ENCODE results near the gene DAB2. TPM values are rescaled to one million over a fixed set of nuclear protein-coding genes. Genes with fewer than 3 reads are reported as not detected.

The DAB2 gene
- total and polyA plus RNA-seq, 2 of the 8 experiments (the other 6 are each of a cell fraction or from before 2014, with no cell fraction given): 2.6 to 4.9 TPM

- H3K27ac ChIP-seq (ENCODE audit: low read depth, low read length): no peak overlapping the region
- no peak overlapping the region for H3K23ac ChIP-seq (ENCODE audit: insufficient read length)
- POLR2A ChIA-PET (ENCODE audit: partially characterized antibody): no interaction called here
- no peak for DNase-seq (ENCODE audit: low read depth in 1 of 2, low spot score in 2 of 2)
- H2BK20ac ChIP-seq (ENCODE audit: low read length): no peak overlapping the region
- 88% methylated on average over 5 of the region's 5 CpGs; no CpG with 5 or more reads in 1 of the 2 experiments for WGBS, 2 experiments (ENCODE audit: extremely low coverage in 1 of 2, insufficient coverage in 1 of 2, insufficient read length in 1 of 2, insufficient replicate concordance in 2 of 2, low coverage in 1 of 2, low lambda C conversion rate in 2 of 2, missing lambda C conversion rate in 1 of 2)
- no peaks in the 10 kb centered on the region for H3K36me3 ChIP-seq (ENCODE audit: control insufficient read depth in 2 of 4, insufficient read depth in 4 of 4, low read length in 3 of 4)
- H4K5ac ChIP-seq (ENCODE audit: insufficient read length, low read depth, low read length): no peak overlapping the region
- no peaks in the 10 kb centered on the region for H3K79me1 ChIP-seq (ENCODE audit: low read depth, low read length)
- H2BK120ac ChIP-seq (replicated peaks; ENCODE audit: low read depth, low read length): no peak overlapping the region
- H4K91ac ChIP-seq (replicated peaks; ENCODE audit: insufficient read length, low read length): no peak overlapping the region
- no peaks in the 10 kb centered on the region for H3K9me3 ChIP-seq (ENCODE audit: insufficient read depth in 2 of 2, low read depth in 1 of 2, low read length in 1 of 2)
- H3K14ac ChIP-seq (ENCODE audit: insufficient read length): no peak overlapping the region
- H2AK5ac ChIP-seq (ENCODE audit: low read depth, low read length): no peak overlapping the region
- no peak overlapping the region for H3K9ac ChIP-seq (replicated peaks in 1 of 4; ENCODE audit: extremely low read depth in 1 of 4, low read depth in 3 of 4, low read length in 3 of 4)
- H2BK5ac ChIP-seq (ENCODE audit: low read depth, low read length): no peak overlapping the region
- no peaks in the 10 kb centered on the region for H3K27me3 ChIP-seq (replicated peaks in 1 of 4; ENCODE audit: control insufficient read depth in 3 of 4, extremely low read depth in 1 of 4, insufficient read depth in 3 of 4, low read length in 3 of 4)
- H3K18ac ChIP-seq (ENCODE audit: extremely low read depth, low read length): no peak overlapping the region
- no peaks in the 10 kb centered on the region for H3K23me2 ChIP-seq (ENCODE audit: low read depth, low read length)
- CTCF ChIA-PET (ENCODE audit: partially characterized antibody): interaction anchor here (1.0 to 3.8 kb wide), 6 partner anchors 18 to 146 kb away, joined by 3 to 15 read pairs (median 6); partner anchors contain the start of gene DAB2
- no peaks in the 10 kb centered on the region; a peak in 2 of 7 replicates for H3K4me1 ChIP-seq (replicated peaks in 1 of 4; ENCODE audit: control insufficient read depth in 3 of 4, insufficient read depth in 4 of 4, low read length in 3 of 4)
- no peaks in the 10 kb centered on the region for H4K20me1 ChIP-seq (replicated peaks in 1 of 2; ENCODE audit: control insufficient read depth in 1 of 2, insufficient read depth in 2 of 2, low read length in 2 of 2)
- no peak overlapping the region for H3K56ac ChIP-seq (replicated peaks; ENCODE audit: insufficient read length, low read depth, low read length)
- H4K8ac ChIP-seq (ENCODE audit: extremely low read depth, insufficient read depth, low read length): no peak overlapping the region
- H2AFZ ChIP-seq (ENCODE audit: low read length): no peak overlapping the region
- no peak for FAIRE-seq
- H2BK12ac ChIP-seq (ENCODE audit: low read depth, low read length): no peak overlapping the region
- no peak overlapping the region for H3K4ac ChIP-seq (replicated peaks; ENCODE audit: insufficient read length, low read depth, low read length)
- no peaks in the 10 kb centered on the region for H3K79me2 ChIP-seq (ENCODE audit: control insufficient read depth in 1 of 2, insufficient read depth in 2 of 2, low read length in 2 of 2)
- no peak overlapping the region for H3K4me3 ChIP-seq (ENCODE audit: extremely low read depth in 1 of 4, insufficient read depth in 2 of 4, low read depth in 3 of 4, low read length in 4 of 4)
- no peak overlapping the region for H3K4me2 ChIP-seq (ENCODE audit: insufficient read depth in 1 of 2, low read depth in 2 of 2, low read length in 2 of 2)
- no peak overlapping the region for H2BK15ac ChIP-seq (ENCODE audit: low read length)
- no peak for TF ChIP-seq TAF7 (optimal IDR thresholded peaks at IDR 0.05; ENCODE audit: borderline replicate concordance, low read depth, low read length)
- TF ChIP-seq, protein P1, sequence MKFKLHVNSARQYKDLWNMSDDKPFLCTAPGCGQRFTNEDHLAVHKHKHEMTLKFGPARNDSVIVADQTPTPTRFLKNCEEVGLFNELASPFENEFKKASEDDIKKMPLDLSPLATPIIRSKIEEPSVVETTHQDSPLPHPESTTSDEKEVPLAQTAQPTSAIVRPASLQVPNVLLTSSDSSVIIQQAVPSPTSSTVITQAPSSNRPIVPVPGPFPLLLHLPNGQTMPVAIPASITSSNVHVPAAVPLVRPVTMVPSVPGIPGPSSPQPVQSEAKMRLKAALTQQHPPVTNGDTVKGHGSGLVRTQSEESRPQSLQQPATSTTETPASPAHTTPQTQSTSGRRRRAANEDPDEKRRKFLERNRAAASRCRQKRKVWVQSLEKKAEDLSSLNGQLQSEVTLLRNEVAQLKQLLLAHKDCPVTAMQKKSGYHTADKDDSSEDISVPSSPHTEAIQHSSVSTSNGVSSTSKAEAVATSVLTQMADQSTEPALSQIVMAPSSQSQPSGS (IDR thresholded peaks at IDR 0.05; ENCODE audit: low read length): no peak
- no peak for TF ChIP-seq RFX5 (IDR thresholded peaks at IDR 0.05; ENCODE audit: borderline replicate concordance, low read depth, low read length)
- no peak for TF ChIP-seq SUZ12 (IDR thresholded peaks at IDR 0.05; ENCODE audit: low read length)
- no peak for TF ChIP-seq KDM4A (IDR thresholded peaks at IDR 0.05; ENCODE audit: low read depth, low read length, severe bottlenecking)
- no peak for TF ChIP-seq JUND (IDR thresholded peaks at IDR 0.05; ENCODE audit: low read length)
- TF ChIP-seq, protein P2, sequence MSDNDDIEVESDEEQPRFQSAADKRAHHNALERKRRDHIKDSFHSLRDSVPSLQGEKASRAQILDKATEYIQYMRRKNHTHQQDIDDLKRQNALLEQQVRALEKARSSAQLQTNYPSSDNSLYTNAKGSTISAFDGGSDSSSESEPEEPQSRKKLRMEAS (IDR thresholded peaks at IDR 0.05): no peak
- no peak for TF ChIP-seq TEAD4 (IDR thresholded peaks at IDR 0.05; ENCODE audit: low read depth, low read length)
- TF ChIP-seq SIRT6 (IDR thresholded peaks at IDR 0.05; ENCODE audit: low read length): no peak
- TF ChIP-seq BRCA1 (IDR thresholded peaks at IDR 0.05; ENCODE audit: low read depth, low read length): no peak
- no peak for TF ChIP-seq KDM1A (IDR thresholded peaks at IDR 0.05; ENCODE audit: borderline replicate concordance, low read length)
Observed at GRCh38 chr5:39400713-39401578, 23.8 kb downstream of the DAB2 start.
